B cell (primary cell): ENCODE data around the gene RPL6.
"Not testable (repeated sequence)": the region's sequence is repeated elsewhere in the genome, so short reads cannot be mapped to it uniquely, and the experiment has no call there.

Experiments
- EZH2 ChIP-seq: IDR thresholded peaks from 2 replicates; pipeline ENCODE4 v1.6.1; 2012; ENCODE audit warnings: borderline replicate concordance, low read depth, mild to moderate bottlenecking, moderate library complexity, low read length; ENCODE audit not compliant: insufficient read depth, poor library complexity, severe bottlenecking
- TF ChIP-seq, protein P1 (sequence below): fragments of 200-600 bp; IDR thresholded peaks from one replicate; pipeline ENCODE4 v1.8.0; 2022; ENCODE audit warnings: antibody characterized with exemption, mild to moderate bottlenecking

DNA sequence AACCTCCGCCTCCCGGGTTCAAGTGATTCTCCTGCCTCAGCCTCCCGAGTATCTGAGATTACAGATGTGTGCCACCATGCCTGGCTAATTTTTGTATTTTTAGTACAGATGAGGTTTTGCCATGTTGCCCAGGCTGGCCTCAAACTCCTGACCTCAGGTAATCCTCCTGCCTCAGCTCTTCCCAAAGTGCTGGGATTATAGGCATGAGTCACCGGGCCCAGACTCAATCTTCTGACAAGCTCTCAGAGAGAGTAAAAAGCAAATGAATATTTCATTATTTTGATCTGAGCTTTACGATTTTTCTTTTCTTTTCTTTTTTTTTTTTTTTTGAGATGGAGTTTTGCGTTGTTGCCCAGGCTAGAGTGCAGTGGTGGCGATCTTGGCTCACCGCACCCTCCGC lies 31.2 kb upstream of the RPL6 start:
- TF ChIP-seq, protein P1, sequence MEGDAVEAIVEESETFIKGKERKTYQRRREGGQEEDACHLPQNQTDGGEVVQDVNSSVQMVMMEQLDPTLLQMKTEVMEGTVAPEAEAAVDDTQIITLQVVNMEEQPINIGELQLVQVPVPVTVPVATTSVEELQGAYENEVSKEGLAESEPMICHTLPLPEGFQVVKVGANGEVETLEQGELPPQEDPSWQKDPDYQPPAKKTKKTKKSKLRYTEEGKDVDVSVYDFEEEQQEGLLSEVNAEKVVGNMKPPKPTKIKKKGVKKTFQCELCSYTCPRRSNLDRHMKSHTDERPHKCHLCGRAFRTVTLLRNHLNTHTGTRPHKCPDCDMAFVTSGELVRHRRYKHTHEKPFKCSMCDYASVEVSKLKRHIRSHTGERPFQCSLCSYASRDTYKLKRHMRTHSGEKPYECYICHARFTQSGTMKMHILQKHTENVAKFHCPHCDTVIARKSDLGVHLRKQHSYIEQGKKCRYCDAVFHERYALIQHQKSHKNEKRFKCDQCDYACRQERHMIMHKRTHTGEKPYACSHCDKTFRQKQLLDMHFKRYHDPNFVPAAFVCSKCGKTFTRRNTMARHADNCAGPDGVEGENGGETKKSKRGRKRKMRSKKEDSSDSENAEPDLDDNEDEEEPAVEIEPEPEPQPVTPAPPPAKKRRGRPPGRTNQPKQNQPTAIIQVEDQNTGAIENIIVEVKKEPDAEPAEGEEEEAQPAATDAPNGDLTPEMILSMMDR = not testable (repeated sequence)
- not testable (repeated sequence) for TF ChIP-seq EZH2
